Astrocyte (in vitro differentiated cells and primary cell): ENCODE measurements around the gene CD99. TPM values are rescaled to one million over a fixed set of nuclear protein-coding genes. Genes with fewer than 3 reads are reported as not detected.
"Not testable (repeated sequence)": the region's sequence is repeated elsewhere in the genome, so short reads cannot be mapped to it uniquely, and the experiment has no call there.

Experiments
- DNase-seq: peaks from one replicate; pipeline ENCODE4 v3.0.0-alpha.2; 2010; ENCODE audit warnings: low read depth
- FAIRE-seq: peaks from 2 replicates; lab custom pipeline; 2011; peaks lifted over from hg19 to GRCh38; lab: Jason Lieb, UNC
- H2AFZ ChIP-seq: 2 replicates; pipeline ENCODE4 v1.6.0; 2012; ENCODE audit warnings: low read depth, low read length, inconsistent platforms
- H3K27ac ChIP-seq: 2 replicates; pipeline ENCODE4 v1.5.1; 2011; ENCODE audit warnings: low read depth, low read length, inconsistent platforms
- H3K27me3 ChIP-seq: 2 replicates; pipeline ENCODE4 v1.6.0; 2011; ENCODE audit warnings: low read length, inconsistent platforms; ENCODE audit not compliant: insufficient read depth
- H3K36me3 ChIP-seq: 2 replicates; pipeline ENCODE4 v1.5.1; 2011; ENCODE audit warnings: low read length, inconsistent platforms; ENCODE audit not compliant: insufficient read depth
- H3K4me1 ChIP-seq: 2 replicates; pipeline ENCODE4 v1.5.1; 2011; ENCODE audit warnings: low read length, inconsistent platforms; ENCODE audit not compliant: insufficient read depth
- H3K4me2 ChIP-seq: 2 replicates; pipeline ENCODE4 v1.6.0; 2012; ENCODE audit warnings: low read length, inconsistent platforms
- H3K4me3 ChIP-seq: 2 replicates; pipeline ENCODE4 v1.5.1; 2011; ENCODE audit warnings: low read depth, mild to moderate bottlenecking, low read length, inconsistent platforms; ENCODE audit not compliant: insufficient read depth
- H3K79me2 ChIP-seq: 2 replicates; pipeline ENCODE4 v1.6.0; 2012; ENCODE audit warnings: mild to moderate bottlenecking, low read length, inconsistent platforms; ENCODE audit not compliant: insufficient read depth
- H3K9ac ChIP-seq: 2 replicates; pipeline ENCODE4 v1.6.0; 2012; ENCODE audit warnings: mild to moderate bottlenecking, low read length, inconsistent platforms
- H3K9me3 ChIP-seq: 2 replicates; pipeline ENCODE4 v1.5.1; 2012; ENCODE audit warnings: low read depth, mild to moderate bottlenecking, low read length, inconsistent platforms; ENCODE audit not compliant: insufficient read depth
- H4K20me1 ChIP-seq: 2 replicates; pipeline ENCODE4 v1.6.0; 2012; ENCODE audit warnings: low read length, inconsistent platforms; ENCODE audit not compliant: insufficient read depth
- H3K27ac Mint-ChIP-seq: one replicate; pipeline ENCODE4 v1.8.0; 2021; ENCODE audit warnings: mild to moderate bottlenecking, mixed read lengths; ENCODE audit not compliant: unreplicated experiment
- H3K27me3 Mint-ChIP-seq: one replicate; pipeline ENCODE4 v1.8.0; 2021; ENCODE audit warnings: low read depth, mixed read lengths; ENCODE audit not compliant: unreplicated experiment
- H3K36me3 Mint-ChIP-seq: one replicate; pipeline ENCODE4 v1.8.0; 2021; ENCODE audit warnings: low read depth, mixed read lengths; ENCODE audit not compliant: unreplicated experiment
- H3K4me1 Mint-ChIP-seq: one replicate; pipeline ENCODE4 v1.8.0; 2021; ENCODE audit warnings: low read depth, mixed read lengths; ENCODE audit not compliant: unreplicated experiment
- H3K4me3 Mint-ChIP-seq: one replicate; pipeline ENCODE4 v1.8.0; 2021; ENCODE audit warnings: mild to moderate bottlenecking, moderate library complexity, mixed read lengths; ENCODE audit not compliant: unreplicated experiment
- H3K9me3 Mint-ChIP-seq: one replicate; pipeline ENCODE4 v1.8.0; 2021; ENCODE audit warnings: mild to moderate bottlenecking, mixed read lengths; ENCODE audit not compliant: unreplicated experiment
- EZH2 ChIP-seq: IDR thresholded peaks from 2 replicates; pipeline ENCODE4 v1.6.1; 2012; ENCODE audit warnings: mild to moderate bottlenecking, low read length, inconsistent platforms; ENCODE audit not compliant: insufficient read depth
- total RNA-seq: library from RNA; stranded (reverse); gene quantifications from 2 replicates; pipeline ENCODE4 v1.2.1, GENCODE V29; 2021
- TF ChIP-seq, protein P1 (sequence below): IDR thresholded peaks from 2 replicates; pipeline ENCODE4 v1.5.1; 2011; ENCODE audit warnings: low read depth, mild to moderate bottlenecking, inconsistent platforms, low read length, moderate library complexity; ENCODE audit not compliant: insufficient read depth

The CD99 gene
- total RNA-seq, 1 donor from 2014 or later = 448 TPM

DNA sequence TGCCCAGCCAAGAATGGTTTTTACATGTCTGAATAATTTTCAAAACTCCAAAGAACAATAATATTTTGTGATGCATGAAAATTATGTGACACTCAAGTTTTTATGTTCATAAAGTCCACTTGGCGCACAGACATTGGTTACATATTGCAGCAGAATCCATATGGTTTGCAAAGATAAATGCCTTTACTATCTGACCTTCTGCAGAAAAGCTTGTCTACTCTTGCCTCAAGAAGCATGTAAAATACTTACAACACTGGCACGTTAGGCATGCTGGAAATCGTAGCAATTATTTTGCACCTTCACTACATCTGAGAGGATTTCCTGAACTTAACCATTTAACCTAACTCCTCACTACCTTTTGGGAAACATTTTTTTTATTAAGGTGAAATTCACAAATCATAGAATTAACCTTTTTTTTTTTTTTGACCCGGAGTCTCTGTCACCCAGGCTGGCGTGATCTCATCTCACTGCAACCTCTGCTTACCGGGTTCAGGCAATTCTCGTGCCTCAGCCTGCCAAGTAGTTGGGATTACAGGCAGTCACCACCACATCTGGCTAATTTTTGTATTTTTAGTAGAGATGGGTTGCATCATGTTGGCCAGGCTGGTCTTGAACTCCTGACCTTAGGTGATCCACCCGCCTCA lies 57.2 kb downstream of the CD99 start:
- H3K36me3 Mint-ChIP-seq = peaks cover 6% of the 10 kb centered on the region
- Histone ChIP-seq H3K27me3 (no peaks in the 10 kb centered on the region), H3K79me2 (no peaks in the 10 kb centered on the region), H3K36me3 (no peaks in the 10 kb centered on the region), H3K9me3 (no peaks in the 10 kb centered on the region), H4K20me1 (no peaks in the 10 kb centered on the region), H2AFZ (no peak overlapping the region), H3K4me3 (no peak overlapping the region), H3K9ac (no peak overlapping the region), H3K27ac (no peak overlapping the region), H3K4me2 (no peak overlapping the region), H3K4me1 (no peaks in the 10 kb centered on the region)
- peaks cover 4% of the 10 kb centered on the region for H3K9me3 Mint-ChIP-seq
- FAIRE-seq = no peak
- H3K27ac Mint-ChIP-seq = no peak overlapping the region
- H3K4me3 Mint-ChIP-seq = no peak overlapping the region
- H3K4me1 Mint-ChIP-seq = peaks cover 9% of the 10 kb centered on the region
- TF ChIP-seq, protein P1, sequence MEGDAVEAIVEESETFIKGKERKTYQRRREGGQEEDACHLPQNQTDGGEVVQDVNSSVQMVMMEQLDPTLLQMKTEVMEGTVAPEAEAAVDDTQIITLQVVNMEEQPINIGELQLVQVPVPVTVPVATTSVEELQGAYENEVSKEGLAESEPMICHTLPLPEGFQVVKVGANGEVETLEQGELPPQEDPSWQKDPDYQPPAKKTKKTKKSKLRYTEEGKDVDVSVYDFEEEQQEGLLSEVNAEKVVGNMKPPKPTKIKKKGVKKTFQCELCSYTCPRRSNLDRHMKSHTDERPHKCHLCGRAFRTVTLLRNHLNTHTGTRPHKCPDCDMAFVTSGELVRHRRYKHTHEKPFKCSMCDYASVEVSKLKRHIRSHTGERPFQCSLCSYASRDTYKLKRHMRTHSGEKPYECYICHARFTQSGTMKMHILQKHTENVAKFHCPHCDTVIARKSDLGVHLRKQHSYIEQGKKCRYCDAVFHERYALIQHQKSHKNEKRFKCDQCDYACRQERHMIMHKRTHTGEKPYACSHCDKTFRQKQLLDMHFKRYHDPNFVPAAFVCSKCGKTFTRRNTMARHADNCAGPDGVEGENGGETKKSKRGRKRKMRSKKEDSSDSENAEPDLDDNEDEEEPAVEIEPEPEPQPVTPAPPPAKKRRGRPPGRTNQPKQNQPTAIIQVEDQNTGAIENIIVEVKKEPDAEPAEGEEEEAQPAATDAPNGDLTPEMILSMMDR = no peak
- no peak for TF ChIP-seq EZH2
- DNase-seq = no peak
- H3K27me3 Mint-ChIP-seq = no peaks in the 10 kb centered on the region

DNA sequence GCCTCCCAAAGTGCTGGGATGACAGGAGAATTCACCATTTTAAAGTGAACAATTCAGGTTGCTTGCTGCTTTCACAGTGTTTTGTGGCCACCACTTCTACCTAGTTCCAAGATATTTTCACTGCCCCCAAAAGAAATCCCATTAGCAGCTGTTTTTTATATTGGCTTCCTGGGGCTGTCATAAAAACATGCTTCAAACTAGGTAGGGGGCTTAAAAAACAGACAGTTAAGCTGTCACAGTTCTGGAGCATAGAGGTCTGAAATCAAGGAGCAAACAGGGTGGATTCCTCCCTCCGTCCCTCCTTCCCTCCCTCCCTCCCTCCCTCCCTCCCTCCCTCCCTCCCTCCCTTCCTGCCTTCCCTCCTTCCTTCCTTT lies 57.7 kb downstream of the CD99 start:
- FAIRE-seq (no peak), DNase-seq (no peak)
- H3K4me2 ChIP-seq = no peak overlapping the region
- no peak overlapping the region for H3K9ac ChIP-seq
- Mint-ChIP-seq H3K36me3 (peaks cover 3% of the 10 kb centered on the region), H3K9me3 (peaks cover 4% of the 10 kb centered on the region), H3K4me3 (no peak overlapping the region), H3K4me1 (peaks cover 9% of the 10 kb centered on the region), H3K27me3 (no peaks in the 10 kb centered on the region), H3K27ac (no peak overlapping the region)
- H3K79me2 ChIP-seq = no peaks in the 10 kb centered on the region
- no peaks in the 10 kb centered on the region for H4K20me1 ChIP-seq
- TF ChIP-seq, protein P1 = no peak
- TF ChIP-seq EZH2 = no peak
- H3K36me3 ChIP-seq = no peaks in the 10 kb centered on the region
- H3K27me3 ChIP-seq = no peaks in the 10 kb centered on the region
- H3K4me3 ChIP-seq = no peak overlapping the region
- H3K27ac ChIP-seq = no peak overlapping the region
- no peaks in the 10 kb centered on the region for H3K4me1 ChIP-seq
- H2AFZ ChIP-seq = no peak overlapping the region
- no peaks in the 10 kb centered on the region for H3K9me3 ChIP-seq

DNA sequence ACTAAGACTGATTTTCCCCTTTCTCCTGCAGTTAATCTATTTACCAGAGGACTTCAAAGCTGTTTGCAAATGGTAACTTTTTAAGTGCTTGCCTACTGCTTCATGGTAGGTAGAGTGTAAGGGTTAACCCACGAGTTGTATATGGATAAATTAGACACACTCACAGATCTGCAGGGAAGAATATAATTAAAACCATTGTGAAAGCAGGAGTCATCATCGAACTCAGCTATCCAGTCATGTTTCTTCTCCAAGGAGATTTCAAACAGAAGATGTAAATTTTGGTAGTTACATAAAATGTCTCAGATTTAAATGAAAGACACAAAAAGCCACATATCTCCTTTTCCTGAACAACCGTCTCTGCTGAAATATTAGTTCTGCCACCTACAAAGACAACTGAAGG lies 60.2 kb downstream of the CD99 start:
- Histone ChIP-seq H3K27ac (no peak overlapping the region), H3K27me3 (no peaks in the 10 kb centered on the region), H3K79me2 (no peaks in the 10 kb centered on the region), H3K4me3 (no peak overlapping the region), H4K20me1 (no peaks in the 10 kb centered on the region), H2AFZ (no peak overlapping the region), H3K9ac (no peak overlapping the region), H3K4me1 (no peaks in the 10 kb centered on the region), H3K4me2 (no peak overlapping the region), H3K36me3 (no peaks in the 10 kb centered on the region), H3K9me3 (no peaks in the 10 kb centered on the region)
- Mint-ChIP-seq H3K27ac (no peak overlapping the region), H3K4me1 (peaks cover under 1% of the 10 kb centered on the region), H3K27me3 (no peaks in the 10 kb centered on the region), H3K4me3 (no peak overlapping the region), H3K9me3 (peaks cover 6% of the 10 kb centered on the region), H3K36me3 (peaks cover 3% of the 10 kb centered on the region)
- TF ChIP-seq, protein P1 = no peak
- TF ChIP-seq EZH2 = no peak
- no peak for FAIRE-seq
- no peak for DNase-seq

DNA sequence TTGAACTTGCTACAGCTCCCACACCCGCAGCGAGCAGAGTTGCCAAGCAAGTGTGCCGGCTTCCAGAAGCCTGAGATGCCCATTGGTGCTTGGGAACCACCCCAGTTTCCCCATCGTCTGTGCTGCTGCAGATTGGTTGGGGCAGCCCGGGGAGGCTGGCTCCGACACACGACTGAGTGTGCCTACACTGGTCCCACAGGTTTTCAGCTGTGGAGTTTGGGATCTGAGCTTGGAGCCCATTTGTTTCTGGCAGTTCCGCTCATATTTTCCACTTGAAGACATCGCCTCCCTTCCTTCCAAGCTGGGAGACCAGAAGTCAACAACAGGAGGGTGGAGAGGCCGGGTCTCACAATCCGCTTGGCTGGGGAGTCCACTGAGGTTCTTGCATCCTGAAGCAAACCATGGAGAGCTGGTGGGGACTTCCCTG lies 60.8 kb downstream of the CD99 start, which contains the start of gene XG:
XG (plus strand) TSS at position 167 of the 427 bp plus-strand sequence; CDS start at position 402, 235 bp downstream.
- H3K4me3 ChIP-seq, H3K36me3 ChIP-seq, H3K4me2 ChIP-seq, H3K9ac ChIP-seq, H3K79me2 ChIP-seq, H3K4me1 ChIP-seq, DNase-seq, H2AFZ ChIP-seq, H3K27ac ChIP-seq, H4K20me1 ChIP-seq, H3K9me3 Mint-ChIP-seq, H3K4me1 Mint-ChIP-seq, H3K27me3 Mint-ChIP-seq, H3K27me3 ChIP-seq, H3K36me3 Mint-ChIP-seq, H3K4me3 Mint-ChIP-seq, H3K27ac Mint-ChIP-seq, H3K9me3 ChIP-seq: not testable (repeated sequence)
- peak; percentile 39 for FAIRE-seq
